Suprapubic skin (tissue), 4 donors: ENCODE results near the gene TECPR1. TPM values are rescaled to one million over a fixed set of nuclear protein-coding genes. Genes with fewer than 3 reads are reported as not detected.

ENCODE experiments used
- DNase-seq, 2 donors: peaks; one replicate each; pipeline ENCODE4 v3.0.0-alpha.2; 2019; ENCODE audit warnings: low spot score in 2 of 2
- H3K27ac ChIP-seq: fragments of 200-600 bp; sonication (generic); one replicate; pipeline ENCODE4 v1.5.1; 2019
- H3K27me3 ChIP-seq: fragments of 200-600 bp; sonication (generic); one replicate; pipeline ENCODE4 v1.5.1; 2019
- H3K36me3 ChIP-seq: fragments of 200-600 bp; sonication (generic); one replicate; pipeline ENCODE4 v1.5.1; 2019
- H3K4me1 ChIP-seq: fragments of 200-600 bp; sonication (generic); one replicate; pipeline ENCODE4 v1.5.1; 2019
- H3K4me3 ChIP-seq: fragments of 200-600 bp; sonication (generic); one replicate; pipeline ENCODE4 v1.5.1; 2019; ENCODE audit warnings: mild to moderate bottlenecking
- H3K9me3 ChIP-seq: fragments of 200-600 bp; sonication (generic); one replicate; pipeline ENCODE4 v1.5.1; 2019
- EP300 ChIP-seq: sonication (generic); formaldehyde crosslinking; IDR thresholded peaks from one replicate; pipeline ENCODE4 v1.6.1; 2017; ENCODE audit warnings: antibody characterized with exemption
- POLR2A ChIP-seq, 2 donors: fragments of 450-650 bp; IDR thresholded peaks; one replicate each; pipeline ENCODE4 v1.6.1; 2017; ENCODE audit warnings: antibody characterized with exemption in 2 of 2, mild to moderate bottlenecking in 2 of 2, moderate library complexity in 2 of 2
- POLR2AphosphoS5 ChIP-seq, 3 donors: sonication (generic); formaldehyde crosslinking; IDR thresholded peaks; one replicate each; pipeline ENCODE4 v1.6.1; 2017; ENCODE audit warnings: antibody characterized with exemption in 3 of 3
- WGBS: methylation state at CpG from one replicate; pipeline ENCODE4 v1.1.5; 2018; 5-methylcytosine and 5-hydroxymethylcytosine counted together
- total RNA-seq, 4 donors: library from RNA; depleted of rRNA; stranded (reverse); fragments of >200 nt; gene quantifications; one replicate each; pipeline ENCODE4 v1.1.0, GENCODE V29; 2016
- TF ChIP-seq, protein P1 (sequence below), 2 donors: fragments of 200-600 bp in 1 of 2; fragments of 450-650 bp in 1 of 2; sonication (generic) in 1 of 2; IDR thresholded peaks; one replicate each; pipeline ENCODE4 v1.5.1; 2016 to 2019; ENCODE audit warnings: antibody characterized with exemption in 2 of 2, mild to moderate bottlenecking in 1 of 2, moderate library complexity in 1 of 2

The TECPR1 gene
- total RNA-seq, 4 donors from 2014 or later = 15.3 to 20.9 (median 16.5) TPM

GRCh38 chr7:98170966-98171365, 81.1 kb downstream of the TECPR1 start:
- H3K4me1 ChIP-seq = peaks cover 6% of the 10 kb centered on the region
- no peak overlapping the region for H3K27ac ChIP-seq

GRCh38 chr7:98168904-98169621, 83.0 kb downstream of the TECPR1 start:
- 91% methylated on average over 5 of the region's 5 CpGs for WGBS
- peaks cover 13% of the 10 kb centered on the region for H3K36me3 ChIP-seq

More at GRCh38 chr7:98170966-98171365, 81.1 kb downstream of the TECPR1 start:
- Histone ChIP-seq H3K36me3 (peaks cover 24% of the 10 kb centered on the region), H3K27me3 (no peaks in the 10 kb centered on the region), H3K4me3 (no peak overlapping the region), H3K9me3 (no peaks in the 10 kb centered on the region)
- TF ChIP-seq POLR2A (IDR thresholded peaks at IDR 0.05) = no peak
- TF ChIP-seq, protein P1, sequence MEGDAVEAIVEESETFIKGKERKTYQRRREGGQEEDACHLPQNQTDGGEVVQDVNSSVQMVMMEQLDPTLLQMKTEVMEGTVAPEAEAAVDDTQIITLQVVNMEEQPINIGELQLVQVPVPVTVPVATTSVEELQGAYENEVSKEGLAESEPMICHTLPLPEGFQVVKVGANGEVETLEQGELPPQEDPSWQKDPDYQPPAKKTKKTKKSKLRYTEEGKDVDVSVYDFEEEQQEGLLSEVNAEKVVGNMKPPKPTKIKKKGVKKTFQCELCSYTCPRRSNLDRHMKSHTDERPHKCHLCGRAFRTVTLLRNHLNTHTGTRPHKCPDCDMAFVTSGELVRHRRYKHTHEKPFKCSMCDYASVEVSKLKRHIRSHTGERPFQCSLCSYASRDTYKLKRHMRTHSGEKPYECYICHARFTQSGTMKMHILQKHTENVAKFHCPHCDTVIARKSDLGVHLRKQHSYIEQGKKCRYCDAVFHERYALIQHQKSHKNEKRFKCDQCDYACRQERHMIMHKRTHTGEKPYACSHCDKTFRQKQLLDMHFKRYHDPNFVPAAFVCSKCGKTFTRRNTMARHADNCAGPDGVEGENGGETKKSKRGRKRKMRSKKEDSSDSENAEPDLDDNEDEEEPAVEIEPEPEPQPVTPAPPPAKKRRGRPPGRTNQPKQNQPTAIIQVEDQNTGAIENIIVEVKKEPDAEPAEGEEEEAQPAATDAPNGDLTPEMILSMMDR (IDR thresholded peaks at IDR 0.05) = no peak
- no peak for TF ChIP-seq POLR2AphosphoS5 (IDR thresholded peaks at IDR 0.05)
- TF ChIP-seq EP300 = no peak
- no peak for DNase-seq
- 90% methylated on average over 8 of the region's 8 CpGs for WGBS

GRCh38 chr7:98168181-98168903, 83.7 kb downstream of the TECPR1 start:
- H3K27me3 ChIP-seq = no peaks in the 10 kb centered on the region
- H3K36me3 ChIP-seq = peaks cover 13% of the 10 kb centered on the region
- no peaks in the 10 kb centered on the region for H3K9me3 ChIP-seq
- DNase-seq = no peak
- no peak overlapping the region for H3K27ac ChIP-seq
- H3K4me3 ChIP-seq = no peak overlapping the region
- 58% methylated on average over 17 of the region's 17 CpGs for WGBS
- TF ChIP-seq EP300 = no peak
- TF ChIP-seq, protein P1 (IDR thresholded peaks at IDR 0.05) = peak; percentile 70 to 76
- TF ChIP-seq POLR2AphosphoS5 (IDR thresholded peaks at IDR 0.05) = no peak
- H3K4me1 ChIP-seq = peaks cover 19% of the 10 kb centered on the region

More at GRCh38 chr7:98168904-98169621, 83.0 kb downstream of the TECPR1 start:
- no peak for DNase-seq
- TF ChIP-seq, protein P1 (IDR thresholded peaks at IDR 0.05) = no peak
- TF ChIP-seq EP300 = no peak
- TF ChIP-seq POLR2A (IDR thresholded peaks at IDR 0.05) = no peak
- TF ChIP-seq POLR2AphosphoS5 (IDR thresholded peaks at IDR 0.05) = no peak
- Histone ChIP-seq H3K4me1 (peaks cover 12% of the 10 kb centered on the region), H3K4me3 (no peak overlapping the region), H3K9me3 (no peaks in the 10 kb centered on the region), H3K27me3 (no peaks in the 10 kb centered on the region), H3K27ac (no peak overlapping the region)

GRCh38 chr7:98167653-98168052, 84.4 kb downstream of the TECPR1 start:
- H3K27ac ChIP-seq = no peak overlapping the region
- H3K36me3 ChIP-seq = peaks cover 13% of the 10 kb centered on the region
- no peak overlapping the region for H3K4me3 ChIP-seq
- no peaks in the 10 kb centered on the region for H3K9me3 ChIP-seq
- WGBS = 92% methylated on average over 15 of the region's 15 CpGs
- no peaks in the 10 kb centered on the region for H3K27me3 ChIP-seq
- TF ChIP-seq, protein P1 (IDR thresholded peaks at IDR 0.05) = no peak
- TF ChIP-seq POLR2AphosphoS5 (IDR thresholded peaks at IDR 0.05) = no peak
- no peak for TF ChIP-seq POLR2A (IDR thresholded peaks at IDR 0.05)
- no peak for TF ChIP-seq EP300
- peaks cover 20% of the 10 kb centered on the region for H3K4me1 ChIP-seq
- DNase-seq = no peak

GRCh38 chr7:98166668-98166970, 85.4 kb downstream of the TECPR1 start:
- peaks cover 9% of the 10 kb centered on the region for H3K36me3 ChIP-seq
- WGBS = 76% methylated on average over 2 of the region's 2 CpGs
- H3K4me3 ChIP-seq = no peak overlapping the region
- H3K4me1 ChIP-seq = peaks cover 20% of the 10 kb centered on the region
- TF ChIP-seq POLR2A (IDR thresholded peaks at IDR 0.05) = no peak
- no peak for TF ChIP-seq EP300
- no peak for TF ChIP-seq POLR2AphosphoS5 (IDR thresholded peaks at IDR 0.05)
- TF ChIP-seq, protein P1 (IDR thresholded peaks at IDR 0.05) = no peak
- DNase-seq = no peak
- H3K9me3 ChIP-seq = no peaks in the 10 kb centered on the region
- H3K27me3 ChIP-seq = no peaks in the 10 kb centered on the region
- H3K27ac ChIP-seq = no peak overlapping the region
